HG03060 (cell line): ENCODE results near the gene BCL2L2.
"Not testable (repeated sequence)": the region's sequence is repeated elsewhere in the genome, so short reads cannot be mapped to it uniquely, and the experiment has no call there.

Source experiments
- ATAC-seq: cut with Tn5 transposase; IDR thresholded peaks from one replicate; pipeline ENCODE4 v1.9.1; 2021; ENCODE audit warnings: low read depth, moderate number of reproducible peaks; ENCODE audit not compliant: unreplicated experiment

BCL2L2 gene, protein sequence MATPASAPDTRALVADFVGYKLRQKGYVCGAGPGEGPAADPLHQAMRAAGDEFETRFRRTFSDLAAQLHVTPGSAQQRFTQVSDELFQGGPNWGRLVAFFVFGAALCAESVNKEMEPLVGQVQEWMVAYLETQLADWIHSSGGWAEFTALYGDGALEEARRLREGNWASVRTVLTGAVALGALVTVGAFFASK

GRCh38 chr14:23306412-23307145, at the start of gene BCL2L2:
Gene BCL2L2, plus strand, starts transcription at chr14:23306833. Its CDS starts 935 bp downstream, at chr14:23307768.
- ATAC-seq: no peak

DNA sequence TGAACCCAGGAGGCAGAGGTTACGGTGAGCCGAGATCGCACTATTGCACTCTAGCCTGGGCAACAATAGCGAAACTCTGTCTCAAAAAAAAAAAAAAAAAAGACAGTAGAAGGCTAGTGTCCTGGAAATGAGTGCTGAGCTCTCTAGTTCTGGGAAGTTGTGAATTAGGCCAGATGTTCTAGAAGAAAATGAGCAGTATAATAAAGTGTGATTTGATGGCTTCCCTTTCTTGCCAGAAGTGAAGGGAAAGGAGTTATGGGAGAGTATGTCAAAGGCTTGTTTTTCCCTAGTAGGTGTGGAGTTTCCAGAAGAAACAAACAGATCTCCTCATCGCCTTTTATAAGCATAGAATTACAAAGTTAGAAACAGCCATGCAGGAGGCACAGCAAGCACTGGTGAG, 48.4 kb upstream of the BCL2L2 start:
- no peak for ATAC-seq

DNA sequence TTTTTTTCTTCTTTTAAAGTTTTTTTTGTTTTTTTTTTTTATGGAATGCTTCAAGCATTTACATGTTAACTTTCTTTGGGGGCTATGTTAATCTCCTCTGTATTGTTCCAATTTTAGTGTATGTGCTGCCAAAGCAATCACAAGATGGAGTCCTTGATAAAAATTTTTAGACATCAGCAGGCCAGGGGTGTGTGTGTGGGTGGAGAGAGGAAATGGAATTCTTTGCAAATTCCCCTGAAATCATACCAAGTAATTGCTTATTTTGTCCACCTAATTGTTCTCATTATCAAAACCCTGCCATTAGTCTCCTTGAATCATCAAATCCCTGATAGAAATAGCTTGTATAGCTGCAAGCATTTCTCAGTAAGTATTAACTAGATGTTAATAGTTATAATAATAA, 47.2 kb upstream of the BCL2L2 start:
- no peak for ATAC-seq

DNA sequence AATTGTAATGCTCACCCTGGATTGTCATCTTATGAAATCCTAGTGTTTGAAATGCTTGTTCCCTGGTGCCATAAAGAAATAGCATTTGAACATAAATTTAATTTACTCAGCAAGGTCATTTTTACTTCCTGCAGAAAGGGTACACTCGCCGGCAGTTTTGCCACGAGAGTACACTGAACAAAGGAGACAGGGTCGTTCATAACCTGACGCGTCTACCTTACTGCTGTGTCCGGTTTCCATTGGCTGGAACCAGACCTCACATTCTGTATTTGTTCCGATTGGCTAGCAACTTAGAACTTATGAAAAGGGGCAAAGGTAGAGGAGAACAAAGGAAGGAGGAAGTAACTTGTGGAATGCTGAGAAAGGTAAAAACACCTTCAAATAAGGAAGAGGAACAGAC, 45.8 kb upstream of the BCL2L2 start:
- ATAC-seq: not testable (repeated sequence)

GRCh38 chr14:23269193-23269592, 37.4 kb upstream of the BCL2L2 start:
- no peak for ATAC-seq

GRCh38 chr14:23275412-23275811, 31.2 kb upstream of the BCL2L2 start:
- no peak for ATAC-seq

- ATAC-seq: no peak
Measured at GRCh38 chr14:23277189-23277588, 29.4 kb upstream of the BCL2L2 start.

GRCh38 chr14:23277928-23278327, 28.7 kb upstream of the BCL2L2 start:
- ATAC-seq: not testable (repeated sequence)

DNA sequence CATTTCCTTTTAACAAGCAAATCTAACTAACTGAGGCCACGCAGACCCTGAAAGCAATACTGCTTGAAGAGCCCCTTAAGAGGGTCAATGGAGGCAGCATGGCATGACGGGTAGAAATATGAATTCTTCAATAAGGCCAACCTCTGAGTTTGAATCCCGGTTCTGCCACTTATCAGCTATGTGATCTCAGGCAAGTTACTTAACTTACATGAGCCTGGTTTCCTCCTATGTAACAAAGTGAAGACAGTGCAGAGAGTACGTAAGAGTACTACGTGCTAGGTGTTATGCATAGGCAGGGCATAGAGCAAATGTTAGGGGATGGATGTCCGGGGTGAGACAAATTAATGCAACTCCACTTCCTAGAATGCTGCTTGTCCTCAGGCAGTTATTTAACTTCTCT, 25.4 kb upstream of the BCL2L2 start:
- ATAC-seq: no peak

DNA sequence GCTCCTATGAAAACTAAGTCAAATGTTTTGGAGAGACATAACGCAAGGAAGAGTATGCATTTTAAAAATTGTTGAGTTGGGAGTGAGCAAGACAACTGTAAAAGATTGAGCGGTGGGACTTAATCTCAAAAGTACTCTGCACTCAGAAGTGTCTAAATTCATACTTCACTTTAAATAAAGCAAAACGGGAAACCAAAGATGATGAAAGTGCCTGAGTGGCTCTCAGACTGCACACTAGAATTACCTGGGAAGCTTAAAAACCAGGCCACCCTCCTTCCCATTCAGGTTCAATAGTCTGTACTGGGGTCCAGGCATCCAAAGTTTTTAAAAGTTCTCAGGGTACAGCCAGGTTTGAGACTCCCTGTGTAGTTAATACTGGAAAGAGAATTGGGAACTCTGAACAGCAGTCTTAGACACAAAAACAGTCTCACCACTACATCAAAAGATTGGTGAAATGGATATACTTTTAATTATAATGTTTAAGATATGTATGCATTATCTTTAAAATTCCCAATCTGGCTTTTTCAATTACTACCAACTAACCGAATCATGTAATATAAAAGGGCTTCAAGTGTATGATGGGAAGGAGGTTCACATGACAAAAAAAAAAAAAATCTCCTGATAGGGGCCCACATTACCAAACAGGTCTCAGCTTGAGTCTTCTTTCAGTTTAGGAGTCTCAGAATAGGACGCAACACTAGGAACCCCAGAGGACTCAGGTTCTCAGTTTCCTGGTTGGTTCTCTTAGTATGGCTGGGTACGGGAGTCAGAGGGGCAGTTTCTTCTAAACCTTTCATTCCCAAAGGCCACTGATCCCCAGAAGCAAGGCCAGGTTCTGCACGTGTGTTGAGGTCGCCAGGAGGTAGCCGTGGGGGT, 21.7 kb upstream of the BCL2L2 start:
- no peak for ATAC-seq

- no peak for ATAC-seq
Measured at GRCh38 chr14:23285530-23286019, 21.1 kb upstream of the BCL2L2 start.

- ATAC-seq: peak; percentile 97
Measured at GRCh38 chr14:23286020-23286901, 20.4 kb upstream of the BCL2L2 start, which contains the start of gene HOMEZ. Gene HOMEZ, minus strand, starts transcription at chr14:23286132. Its CDS starts 180 bp downstream, at chr14:23285952.

DNA sequence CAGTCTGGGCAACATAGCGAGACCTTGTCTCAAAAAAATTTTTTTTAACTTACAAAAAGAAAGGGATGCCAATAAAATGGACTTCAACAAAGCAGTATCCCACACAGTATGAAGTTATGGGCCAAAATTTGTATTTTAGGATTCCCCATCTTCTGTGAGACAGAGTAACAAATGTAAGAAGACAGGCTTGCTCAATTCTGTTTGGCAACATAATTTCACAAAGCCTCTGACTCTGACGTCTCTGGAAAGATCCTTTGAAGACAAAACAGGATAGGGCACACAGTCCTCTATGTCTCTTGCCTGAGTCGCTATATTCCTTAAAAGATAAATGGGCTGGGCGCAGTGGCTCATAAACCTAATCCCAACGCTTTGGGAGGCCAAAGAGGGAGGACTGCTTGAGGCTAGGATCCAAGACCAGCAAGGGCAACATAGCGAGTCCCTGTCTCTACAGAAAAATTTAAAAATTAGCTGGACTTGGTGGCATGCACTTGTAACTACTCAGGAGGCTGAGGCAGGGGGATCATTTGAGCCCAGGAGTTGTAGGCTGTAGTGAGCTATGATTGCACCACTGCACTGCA, 19.6 kb upstream of the BCL2L2 start:
- ATAC-seq: no peak

DNA sequence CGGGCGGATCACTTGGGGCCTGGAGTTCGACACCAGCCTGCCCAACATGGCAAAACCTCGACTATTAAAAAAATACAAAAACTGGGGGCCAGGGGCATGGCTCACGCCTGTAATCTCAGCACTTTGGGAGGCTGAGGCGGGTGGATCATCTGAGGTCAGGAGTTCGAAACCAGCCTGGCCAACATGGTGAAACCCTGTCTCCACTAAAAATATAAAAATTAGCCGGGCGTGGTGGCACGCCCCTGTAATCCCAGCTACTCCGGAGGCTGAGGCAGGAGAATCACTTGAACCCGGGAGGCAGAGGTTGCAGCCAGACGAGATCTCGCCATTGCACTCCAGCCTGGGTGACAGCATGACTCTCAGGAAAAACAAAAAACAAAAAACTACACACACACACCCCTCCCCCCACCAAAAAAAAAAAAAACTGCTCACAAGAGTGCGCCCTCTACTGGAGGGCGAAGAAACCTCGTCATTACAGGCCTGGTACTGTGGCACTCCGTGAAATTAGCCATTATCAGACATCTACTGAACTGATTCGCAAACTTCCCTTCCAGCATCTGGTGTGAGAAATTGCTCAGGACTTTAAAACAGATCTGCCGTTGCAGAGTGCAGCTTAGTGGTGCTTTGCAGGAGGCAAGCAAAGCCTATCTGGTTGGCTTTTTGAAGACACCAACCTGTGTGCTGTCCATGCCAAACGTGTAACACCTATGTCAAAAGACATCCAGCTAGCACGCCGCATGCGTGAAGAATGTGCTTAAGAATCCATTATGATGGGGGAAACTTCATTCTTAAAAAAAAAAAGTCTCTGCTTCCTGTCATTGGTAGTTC, 11.7 kb upstream of the BCL2L2 start:
- no peak for ATAC-seq

GRCh38 chr14:23296012-23296777, 10.4 kb upstream of the BCL2L2 start:
- no peak for ATAC-seq

GRCh38 chr14:23297096-23297495, 9.5 kb upstream of the BCL2L2 start:
- ATAC-seq: no peak

DNA sequence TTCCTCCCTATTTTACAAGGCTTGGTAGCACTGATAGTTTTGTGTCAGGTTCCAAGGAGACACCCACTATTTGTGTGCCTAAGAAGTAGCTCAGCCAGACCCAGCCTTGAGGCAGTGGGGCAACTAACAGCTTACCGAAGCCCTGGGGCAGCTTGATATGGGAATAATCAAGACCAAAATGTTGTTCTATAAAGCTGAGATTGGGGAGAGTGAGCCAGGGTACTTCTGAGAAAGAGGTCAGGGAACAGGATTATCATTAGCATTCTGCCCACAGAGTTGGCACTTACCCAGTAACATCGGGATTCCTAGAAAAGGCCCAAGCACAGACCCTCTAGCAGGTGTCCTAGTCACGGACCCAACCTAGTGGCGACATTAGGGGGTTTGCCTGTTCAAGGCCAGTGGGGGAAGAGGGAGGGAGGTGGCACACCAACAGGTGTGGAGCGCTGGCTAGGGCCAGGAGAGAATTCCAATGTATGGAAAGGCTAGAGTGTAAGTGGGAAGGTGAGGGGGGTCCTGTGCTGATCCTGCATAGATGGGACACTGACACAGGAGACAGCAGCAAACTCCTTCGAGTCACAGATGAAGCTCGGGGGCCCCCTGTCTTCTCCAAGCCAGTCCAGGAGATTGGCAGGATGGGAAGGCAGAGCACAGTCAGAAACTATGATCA, 8.9 kb upstream of the BCL2L2 start:
- ATAC-seq: no peak
